NCI-H1105 treated with DMSO at 0.1 percent for 48 hours (cell line): ENCODE results near the gene CASKIN1.

Experiments used
- DNase-seq: peaks from one replicate; lab custom pipeline; 2025; lab: John Stamatoyannopoulos, UW

The CASKIN1 gene

DNA sequence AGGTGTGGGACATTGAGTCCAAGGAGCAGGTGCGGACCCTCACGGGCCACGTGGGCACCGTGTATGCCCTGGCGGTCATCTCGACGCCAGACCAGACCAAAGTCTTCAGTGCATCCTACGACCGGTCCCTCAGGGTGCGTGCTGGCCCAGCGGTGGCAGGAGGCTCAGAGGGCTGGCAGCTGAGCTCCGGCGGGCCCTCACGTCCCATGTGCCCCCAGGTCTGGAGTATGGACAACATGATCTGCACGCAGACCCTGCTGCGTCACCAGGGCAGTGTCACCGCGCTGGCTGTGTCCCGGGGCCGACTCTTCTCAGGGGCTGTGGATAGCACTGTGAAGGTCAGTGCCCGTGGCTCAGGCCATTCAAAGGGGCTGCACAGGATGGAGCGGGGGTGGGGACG, 20.4 kb downstream of the CASKIN1 start:
- no peak for DNase-seq

DNA sequence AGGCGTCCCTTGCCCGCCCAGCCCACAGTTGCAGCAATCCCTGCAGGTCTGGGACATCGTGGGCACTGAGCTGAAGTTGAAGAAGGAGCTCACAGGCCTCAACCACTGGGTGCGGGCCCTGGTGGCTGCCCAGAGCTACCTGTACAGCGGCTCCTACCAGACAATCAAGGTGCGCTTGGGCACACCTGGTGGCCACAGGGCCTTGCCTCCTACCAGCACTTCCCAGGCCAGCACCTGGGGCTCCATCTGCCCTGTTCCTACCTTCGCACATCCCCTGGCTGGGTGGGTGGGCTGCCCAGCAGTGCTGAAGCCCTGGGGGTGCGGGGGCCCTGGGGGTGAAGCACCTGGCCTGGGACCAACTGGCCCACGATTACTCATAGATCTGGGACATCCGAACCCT, 21.0 kb downstream of the CASKIN1 start:
- DNase-seq: no peak

DNA sequence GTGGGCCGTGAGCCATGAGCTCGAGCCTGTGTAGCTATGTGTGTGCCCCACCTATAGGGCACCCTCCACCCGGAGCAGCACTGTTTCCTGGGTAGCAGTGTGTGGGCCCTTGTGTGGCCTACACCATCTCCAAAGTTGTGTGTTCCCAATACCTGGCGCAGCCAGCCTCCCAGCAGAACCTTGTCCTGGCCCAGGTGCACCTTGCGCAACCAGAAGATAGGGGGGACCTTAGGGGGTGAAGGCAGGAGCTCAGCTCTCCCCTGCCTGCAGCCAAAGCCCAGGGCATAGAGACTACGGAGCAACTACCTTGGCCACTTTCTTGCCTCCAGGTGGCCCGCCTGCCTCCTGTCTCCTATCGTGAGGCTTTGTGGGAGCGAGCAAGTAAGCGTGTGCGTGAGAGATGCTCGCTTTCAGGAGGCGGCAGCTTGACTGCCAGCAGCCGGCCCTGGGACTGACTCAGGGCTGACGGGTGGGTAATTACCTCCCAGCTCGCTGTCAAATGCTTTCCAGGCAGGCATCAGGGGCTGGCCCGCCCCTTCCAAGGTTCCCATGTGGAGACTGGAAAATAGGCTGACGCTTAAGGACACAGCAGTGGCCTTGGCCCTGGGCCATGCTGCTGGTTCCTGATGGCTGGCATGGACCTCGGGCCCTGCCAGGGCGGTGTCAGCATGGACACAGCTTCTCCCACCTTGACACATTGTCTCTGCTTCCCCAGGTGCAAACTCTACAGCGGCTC, 21.8 kb downstream of the CASKIN1 start:
- no peak for DNase-seq

DNA sequence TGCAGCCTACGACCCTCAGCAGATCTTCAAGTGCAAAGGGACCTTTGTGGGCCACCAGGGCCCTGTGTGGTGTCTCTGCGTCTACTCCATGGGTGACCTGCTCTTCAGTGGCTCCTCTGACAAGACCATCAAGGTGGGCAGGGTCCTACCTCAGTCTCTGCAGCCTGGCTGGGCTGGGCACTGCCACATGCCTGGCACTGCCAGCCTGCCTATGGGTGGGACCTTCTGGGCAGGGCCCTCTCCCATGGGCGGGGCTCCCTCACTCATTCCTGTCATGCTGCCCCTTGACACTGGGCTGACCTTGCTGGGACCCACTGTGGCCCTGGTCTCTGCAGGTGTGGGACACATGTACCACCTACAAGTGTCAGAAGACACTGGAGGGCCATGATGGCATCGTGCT, 22.5 kb downstream of the CASKIN1 start:
- DNase-seq: no peak

DNA sequence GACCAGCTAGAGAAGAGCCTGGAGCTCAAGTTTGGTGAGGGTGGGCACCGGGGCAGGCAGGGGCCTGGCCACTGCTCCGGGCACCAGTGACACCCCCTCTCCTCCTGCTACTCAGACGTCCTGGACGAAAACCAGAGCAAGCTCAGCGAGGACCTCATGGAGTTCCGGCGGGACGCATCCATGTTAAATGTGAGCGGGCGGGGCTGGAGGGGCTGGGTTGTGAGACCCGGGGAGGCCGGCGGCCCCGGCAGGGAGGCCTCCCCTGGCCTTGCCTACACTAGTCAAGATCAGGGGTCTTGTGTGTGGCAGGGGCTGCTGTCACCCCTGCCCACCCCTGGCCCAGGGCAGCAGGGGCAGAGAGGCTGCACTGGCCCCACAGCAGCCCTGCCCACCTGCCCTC, 23.0 kb downstream of the CASKIN1 start:
- no peak for DNase-seq

DNA sequence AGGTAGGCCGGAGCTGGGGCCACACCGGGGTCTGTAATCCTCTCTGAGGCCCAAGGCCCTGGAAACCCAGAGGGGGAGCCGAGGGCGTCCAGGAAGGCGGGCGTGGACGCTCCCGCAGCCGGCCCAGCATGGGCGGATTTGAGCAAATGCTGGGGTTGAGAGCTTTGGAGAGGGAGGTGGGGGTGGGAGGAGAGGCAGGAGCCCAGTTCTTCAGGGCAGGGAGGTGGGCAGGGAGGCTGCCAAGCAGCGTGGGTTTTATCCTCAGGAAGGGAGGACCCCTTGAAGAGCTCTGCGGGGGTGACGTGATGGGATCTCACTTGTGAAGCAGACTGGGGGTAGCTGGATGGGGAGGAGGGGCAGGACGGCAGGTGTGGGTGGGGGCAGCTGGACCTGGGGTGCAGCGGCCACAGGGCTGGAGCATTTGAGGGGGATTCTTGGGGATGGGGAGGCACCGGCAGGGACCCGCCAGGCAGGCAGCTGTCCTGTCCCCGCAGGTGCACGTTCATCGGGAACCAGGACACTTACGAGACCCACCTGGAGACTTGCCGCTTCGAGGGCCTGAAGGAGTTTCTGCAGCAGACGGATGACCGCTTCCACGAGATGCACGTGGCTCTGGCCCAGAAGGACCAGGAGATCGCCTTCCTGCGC, 23.6 kb downstream of the CASKIN1 start:
- no peak for DNase-seq

DNA sequence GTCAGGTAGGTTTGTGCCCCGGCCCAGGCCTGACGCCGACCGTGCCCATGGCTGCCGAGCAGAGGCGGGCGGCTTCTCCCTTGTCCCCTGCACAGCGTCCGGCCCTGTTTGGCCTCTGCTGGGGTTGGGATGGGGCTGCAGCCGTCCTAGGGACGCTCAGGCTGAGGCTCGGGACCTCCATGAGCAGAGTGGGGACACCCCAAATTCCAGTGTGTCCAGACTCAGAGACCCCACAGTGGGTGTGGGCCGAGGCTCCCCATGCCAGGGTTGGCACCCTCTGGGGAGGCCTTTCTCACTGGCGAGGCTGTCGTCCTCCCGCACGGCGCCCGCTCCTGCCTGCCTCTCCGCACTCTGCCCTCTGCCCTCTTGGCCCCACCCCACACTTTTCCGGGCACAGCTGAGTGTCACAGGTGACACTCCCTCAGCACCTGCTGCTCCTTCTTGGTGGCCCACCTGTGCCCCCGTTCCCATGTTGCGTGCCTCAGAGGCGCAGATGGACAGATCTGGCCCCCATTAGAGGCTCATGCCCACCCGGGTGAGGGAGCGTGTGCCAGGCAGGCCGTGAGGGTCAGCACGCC, 24.7 kb downstream of the CASKIN1 start:
- no peak for DNase-seq

DNA sequence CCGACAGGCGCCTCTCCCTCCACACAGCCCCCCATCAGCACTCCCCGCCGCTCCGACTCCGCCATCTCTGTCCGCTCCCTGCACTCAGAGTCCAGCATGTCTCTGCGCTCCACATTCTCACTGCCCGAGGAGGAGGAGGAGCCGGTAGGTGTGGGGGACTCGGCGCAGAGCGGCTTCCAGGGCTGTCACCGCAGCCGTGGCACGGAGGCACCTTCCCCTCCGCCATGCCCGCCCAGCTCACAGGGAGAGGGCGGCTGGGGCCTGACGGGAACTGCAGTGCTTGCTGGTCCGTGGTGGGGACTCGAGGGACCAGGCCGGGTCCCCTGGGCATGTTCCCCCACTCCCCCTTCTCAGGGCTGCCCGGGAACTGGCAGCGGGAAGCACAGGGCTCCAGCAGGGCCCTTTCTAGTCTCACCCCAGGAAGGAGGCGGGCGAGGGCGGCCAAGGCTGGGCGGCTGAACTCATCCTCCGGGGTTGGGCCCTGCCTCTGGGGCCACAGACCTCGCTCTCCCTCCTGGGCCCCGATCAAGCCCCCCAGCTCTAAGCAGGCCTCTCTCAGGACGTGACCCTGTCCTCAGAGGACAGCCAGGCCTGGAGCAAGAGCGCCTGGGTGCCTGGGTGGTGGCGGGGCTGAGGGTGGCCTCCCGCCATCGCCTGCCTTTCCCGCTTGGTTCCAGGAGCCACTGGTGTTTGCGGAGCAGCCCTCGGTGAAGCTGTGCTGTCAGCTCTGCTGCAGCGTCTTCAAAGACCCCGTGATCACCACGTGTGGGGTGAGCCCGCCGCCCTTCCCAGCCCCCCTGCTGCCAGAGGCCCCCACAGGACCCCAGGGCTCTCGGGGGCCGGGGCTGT, 25.6 kb downstream of the CASKIN1 start:
- DNase-seq: no peak

DNA sequence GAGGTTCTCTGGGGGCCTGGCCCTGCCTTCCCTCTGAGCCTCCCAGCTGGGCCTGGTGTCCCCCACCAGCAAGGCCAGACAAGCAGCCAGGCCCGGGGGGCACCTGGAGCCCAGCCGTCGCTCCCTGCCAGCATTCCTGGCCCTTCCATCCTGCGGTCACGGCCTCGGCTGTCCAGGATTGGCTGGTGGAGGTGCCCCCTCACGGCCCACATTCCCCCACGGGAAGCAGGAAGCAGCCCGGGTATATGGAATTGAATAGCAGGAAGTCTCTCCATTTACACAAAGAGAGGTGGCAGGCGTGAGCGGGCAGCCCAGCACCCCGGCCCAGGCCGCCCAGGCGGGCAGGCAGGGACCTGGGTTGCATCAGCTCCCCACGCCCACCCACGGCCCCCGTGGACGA, 26.3 kb downstream of the CASKIN1 start:
- DNase-seq: no peak

DNA sequence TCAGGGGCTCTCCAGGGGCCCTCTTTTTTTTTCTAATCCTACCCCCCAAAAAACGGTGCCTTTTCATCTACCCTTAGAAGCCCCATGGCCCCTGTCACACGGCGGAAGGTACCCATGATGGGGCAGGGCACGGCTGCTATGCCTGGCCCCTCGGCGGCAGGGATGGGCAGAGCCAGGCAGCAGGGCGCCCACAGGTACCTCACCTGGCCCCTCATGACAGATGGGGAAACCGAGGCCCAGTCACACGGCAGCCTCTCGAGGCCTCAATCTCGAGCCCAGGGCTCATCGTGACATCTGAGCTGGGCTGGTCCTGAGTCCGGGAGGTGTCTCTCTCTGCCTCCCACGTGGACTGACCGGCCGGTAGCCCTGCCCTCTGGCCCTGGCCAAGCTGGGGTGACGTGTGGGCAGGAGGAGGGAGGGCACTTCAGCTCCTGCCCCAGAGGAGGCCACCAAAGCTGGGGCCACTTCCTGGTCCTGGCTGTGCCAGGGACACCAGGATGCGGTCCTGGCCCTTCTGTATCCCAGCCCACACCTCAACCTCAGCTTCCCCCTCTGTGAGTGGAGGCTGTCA, 29.3 kb downstream of the CASKIN1 start:
- DNase-seq: no peak

DNA sequence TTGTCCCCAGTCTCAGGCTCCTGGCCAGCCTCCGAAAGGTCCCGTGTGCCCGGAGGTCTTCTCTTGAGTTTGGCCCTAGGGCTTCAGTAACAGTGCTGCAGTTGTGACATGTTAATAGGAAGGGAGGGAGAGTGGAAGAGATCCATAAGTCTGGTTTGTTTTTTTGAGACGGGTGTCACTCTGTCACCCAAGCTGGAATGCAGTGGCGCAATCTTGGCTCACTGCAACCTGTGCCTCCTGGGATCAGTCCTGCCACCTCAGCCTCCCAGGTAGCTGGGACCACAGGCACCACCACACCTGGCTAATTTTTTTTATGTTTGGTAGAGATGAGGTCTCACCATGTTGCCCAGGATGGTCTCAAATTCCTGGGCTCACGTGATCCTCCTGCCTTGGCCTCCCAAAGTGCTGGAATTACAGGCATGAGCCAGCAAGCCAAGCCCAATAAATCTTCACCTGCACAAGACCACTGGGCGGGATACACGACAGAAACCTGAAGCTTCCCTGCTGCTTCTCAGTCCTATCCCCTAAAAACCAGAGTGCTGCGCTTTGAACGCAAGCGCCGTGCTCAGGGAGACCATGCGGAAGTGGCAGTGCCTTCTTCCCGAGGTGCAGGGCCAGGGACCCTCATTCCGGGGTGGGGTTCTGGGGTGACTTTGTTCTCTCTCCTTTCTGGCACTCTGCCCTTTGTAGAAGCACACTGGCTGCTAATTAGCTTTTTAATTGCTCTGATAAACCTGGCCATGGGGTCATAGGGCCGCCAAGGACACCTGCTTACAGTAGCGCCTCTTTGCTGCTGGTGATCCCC, 29.9 kb downstream of the CASKIN1 start:
- DNase-seq: no peak

DNA sequence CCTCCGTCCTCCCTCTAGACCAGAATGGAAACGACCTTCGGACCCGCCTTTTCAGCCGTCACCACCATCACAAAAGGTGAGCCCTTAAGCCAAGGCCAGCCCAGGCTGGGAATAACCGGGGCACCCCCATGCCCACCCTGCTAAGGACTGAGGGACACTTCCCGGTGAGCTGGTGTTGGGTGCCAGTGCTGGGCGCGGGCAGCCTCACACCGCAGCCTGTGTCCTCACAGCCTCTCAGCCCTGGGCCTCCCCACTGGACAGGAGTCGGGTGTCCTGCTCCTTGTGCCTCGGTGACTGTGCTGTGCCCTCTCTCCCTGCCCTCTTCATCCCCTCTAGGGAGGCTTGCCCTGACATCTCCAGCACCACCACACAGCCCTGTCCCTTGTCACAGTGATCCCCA, 30.5 kb downstream of the CASKIN1 start:
- no peak for DNase-seq

DNA sequence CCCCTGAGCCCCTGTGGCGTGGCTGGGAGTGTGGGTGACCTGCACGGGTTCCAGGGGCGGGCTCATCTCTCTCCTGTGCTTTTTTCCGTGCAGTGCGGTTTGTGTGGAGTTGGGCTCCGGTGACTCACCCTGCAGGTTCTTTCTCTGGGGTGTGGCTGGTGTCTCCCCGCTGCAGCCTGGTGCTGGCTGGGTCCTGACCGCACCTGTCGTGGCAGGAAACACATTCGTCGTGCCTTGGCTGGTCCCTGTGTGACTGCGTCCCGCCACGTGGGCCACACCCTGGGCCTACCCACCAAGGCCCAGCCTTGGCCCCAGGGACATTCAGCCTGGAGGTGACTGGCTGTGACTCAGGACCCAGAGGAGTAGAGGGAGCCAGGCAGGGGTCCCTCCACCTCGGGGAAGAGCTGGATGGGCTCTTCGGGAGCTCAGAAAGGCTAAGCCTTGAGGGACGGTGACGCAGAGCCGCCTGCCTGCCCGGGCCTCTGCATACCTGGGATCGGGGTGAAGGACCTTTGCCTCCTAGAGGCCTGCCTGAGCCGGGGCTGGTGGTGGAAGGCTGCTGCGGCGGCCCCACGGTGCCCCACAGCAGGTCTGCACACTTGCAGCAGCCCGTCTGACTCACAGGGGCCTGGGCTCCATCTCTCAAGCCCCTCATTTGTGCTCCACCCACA, 33.1 kb downstream of the CASKIN1 start:
- DNase-seq: no peak

DNA sequence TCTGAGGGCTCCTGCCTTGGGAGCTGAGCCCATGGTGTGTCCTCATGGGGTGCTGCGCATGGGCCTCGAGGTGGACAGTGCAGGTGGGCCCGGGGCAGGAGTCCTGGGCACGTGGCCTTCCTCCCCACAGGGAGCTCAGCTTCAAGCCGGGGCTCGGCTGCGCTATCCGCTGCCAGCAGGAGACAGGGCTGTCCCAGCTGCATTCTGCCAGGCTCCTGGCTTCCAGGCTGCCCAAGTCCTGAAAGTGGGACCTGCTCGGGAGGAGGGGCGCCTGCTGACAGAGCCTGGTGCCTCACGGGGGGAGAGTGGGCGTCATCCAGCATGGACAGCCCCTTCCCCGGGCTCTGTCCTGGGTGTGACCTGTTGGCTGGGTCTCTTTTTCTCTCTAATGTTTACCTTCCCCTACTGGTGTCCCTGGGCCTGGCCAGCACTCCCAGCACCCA, 33.7 kb downstream of the CASKIN1 start:
- no peak for DNase-seq

DNA sequence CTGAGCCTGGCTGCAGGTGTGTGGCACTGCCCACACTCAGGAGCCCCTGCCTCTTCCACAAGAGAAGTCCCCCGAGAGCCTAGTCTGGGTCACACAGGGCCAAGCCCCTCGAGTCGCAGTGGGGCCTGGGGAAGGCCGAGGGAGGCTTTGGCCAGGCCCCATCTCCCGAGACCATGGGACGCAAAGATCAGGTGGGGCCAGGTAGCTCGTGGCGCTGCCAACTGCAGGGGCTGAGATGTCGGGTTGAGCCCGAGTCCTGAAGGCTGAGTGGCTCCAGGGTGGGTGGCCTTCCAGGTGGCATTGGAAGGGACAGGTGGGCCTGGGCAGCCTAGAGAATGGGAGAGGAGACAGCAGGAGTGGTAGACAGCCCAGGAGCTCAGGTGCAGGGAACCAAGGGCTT, 34.5 kb downstream of the CASKIN1 start:
- no peak for DNase-seq

DNA sequence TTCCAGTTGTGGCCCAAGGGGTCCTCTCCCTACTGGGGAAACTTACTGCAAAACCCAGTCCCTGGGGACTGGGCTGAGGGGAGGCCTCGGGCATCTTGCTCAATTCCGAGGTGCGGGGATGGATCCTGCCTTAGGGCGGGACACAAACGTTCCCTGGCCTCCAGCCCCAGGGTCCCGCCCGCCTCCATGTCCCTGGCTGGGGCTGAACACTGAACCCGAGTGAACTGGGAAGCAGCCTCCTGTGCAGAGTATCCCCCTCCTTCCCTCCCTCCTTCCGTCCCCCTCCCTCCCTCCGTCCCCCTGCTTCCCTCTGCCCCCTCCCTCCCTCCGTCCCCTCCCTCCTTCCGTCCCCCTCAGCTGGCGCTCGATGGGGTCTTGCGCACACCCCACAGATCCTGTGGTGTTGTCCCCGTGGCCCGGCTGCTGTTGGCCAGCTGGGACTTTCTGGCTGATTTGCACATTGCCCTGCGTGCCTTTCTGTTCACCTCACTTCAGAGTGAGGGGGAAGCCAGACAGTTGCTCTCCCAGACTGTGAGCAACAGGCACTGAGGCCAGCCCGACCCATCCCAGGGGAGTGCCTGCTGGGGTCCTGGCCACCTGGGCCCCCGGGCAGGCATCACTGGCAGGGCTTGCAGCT, 35.4 kb downstream of the CASKIN1 start:
- no peak for DNase-seq

DNA sequence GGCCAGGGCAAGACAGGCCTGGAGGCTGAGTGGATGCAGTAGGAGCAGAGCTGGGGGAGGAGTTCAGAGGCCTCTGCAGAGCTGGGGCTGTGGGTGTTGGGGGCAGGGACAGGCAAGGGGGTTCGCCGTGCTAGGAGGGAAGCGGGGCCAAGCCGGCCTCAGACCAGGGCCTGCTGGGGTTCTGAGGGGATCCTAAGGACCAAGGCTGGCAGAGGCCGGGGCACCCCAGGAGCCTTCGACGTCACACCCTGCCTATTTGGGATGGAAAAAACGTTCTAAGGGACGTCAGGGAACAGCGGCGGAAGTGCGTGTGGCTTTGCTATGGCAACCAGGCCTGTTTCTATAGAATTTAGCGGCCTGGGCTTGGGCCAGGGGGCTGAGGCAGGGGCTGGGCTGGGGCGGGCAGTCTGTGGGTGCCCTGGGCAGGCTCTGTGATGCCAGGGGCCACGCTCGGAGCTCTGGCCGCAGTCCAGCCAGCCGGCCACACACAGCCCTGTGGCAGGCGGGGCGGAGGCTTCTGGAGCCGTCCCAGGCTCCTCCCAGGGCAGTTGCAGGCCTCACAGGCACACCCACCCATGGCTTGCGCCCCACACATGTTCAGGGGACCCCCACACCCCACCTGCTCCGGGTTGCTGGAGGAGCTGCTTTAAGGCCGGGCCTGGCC, 37.1 kb downstream of the CASKIN1 start:
- no peak for DNase-seq

DNA sequence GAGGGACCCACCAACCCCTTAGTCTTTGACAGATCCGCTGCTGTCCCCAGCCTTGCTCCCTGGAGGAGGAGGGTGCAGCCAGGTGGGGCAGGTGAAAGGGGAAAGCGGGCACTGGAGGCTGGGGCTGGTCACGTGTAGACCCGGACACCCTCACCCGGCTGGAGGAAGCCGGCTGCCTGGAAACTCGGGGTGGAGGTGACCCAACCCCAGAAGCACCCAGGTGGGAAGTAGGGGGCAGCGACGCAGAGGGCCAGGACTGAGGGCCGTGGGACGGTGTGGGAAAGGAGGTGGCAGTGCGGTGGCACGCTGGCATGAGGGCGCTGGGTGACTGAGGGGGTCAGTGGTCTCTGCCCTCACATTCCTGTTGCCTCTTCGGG, 38.2 kb downstream of the CASKIN1 start:
- DNase-seq: no peak

DNA sequence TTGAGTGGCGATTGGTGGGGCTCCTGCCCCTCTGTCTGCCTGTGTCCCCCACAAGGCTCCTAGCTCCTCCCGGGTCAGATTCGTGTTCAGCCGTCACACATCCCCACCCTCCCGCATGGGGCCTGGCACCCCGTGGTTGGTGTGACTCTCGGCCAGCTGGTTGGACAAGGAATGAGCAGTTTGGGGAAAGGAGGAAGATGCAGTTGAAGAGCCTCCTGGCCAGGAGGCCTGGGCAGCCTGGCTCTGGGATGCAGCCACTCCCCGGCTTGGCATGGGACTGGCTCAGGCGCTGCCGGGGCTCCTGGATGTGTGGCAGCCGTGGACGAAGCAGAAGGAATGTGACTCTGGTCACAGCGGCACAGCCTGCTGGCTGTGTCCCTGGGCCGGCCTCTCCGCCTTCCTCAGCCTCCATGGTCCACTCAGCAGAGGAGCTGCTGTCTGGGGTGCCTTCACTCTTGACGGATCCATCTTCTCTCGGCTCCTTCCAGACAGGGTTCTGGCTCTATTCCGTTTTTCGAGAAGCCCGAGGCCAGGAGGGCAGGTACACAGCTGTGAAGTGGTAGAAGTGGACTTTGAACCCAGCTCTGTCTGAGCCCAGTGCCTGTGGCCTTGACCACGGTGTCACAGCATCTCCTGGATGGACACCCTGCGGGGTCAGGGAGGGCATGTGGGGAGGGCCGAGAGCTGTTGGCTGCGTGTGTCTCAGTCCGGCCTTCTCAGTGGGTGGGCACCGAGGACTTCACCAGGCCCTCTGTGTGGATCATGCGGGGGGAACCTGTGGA, 38.7 kb downstream of the CASKIN1 start:
- no peak for DNase-seq
